ENCODE measurements around the gene FCF1. TPM values are rescaled to one million over a fixed set of nuclear protein-coding genes. Genes with fewer than 3 reads are reported as not detected.
A peak's percentile ranks its signal among the peaks of the same experiment; 100 is the strongest.

FCF1 gene
- 10 to 100 TPM; 53.7 to 60.5 TPM for total RNA-seq

GRCh38 chr14:74712499-74713394 is at the start of gene FCF1, which contains the start of gene AREL1:
Gene FCF1, plus strand, starts transcription at chr14:74713144. Its CDS starts 54 bp downstream, at chr14:74713198.
Gene AREL1, minus strand, starts transcription at chr14:74713080. Its CDS starts 27,465 bp downstream, at chr14:74685615.
- Mint-ChIP-seq H3K27me3 (no peaks in the 10 kb centered on the region), H3K27ac (peak within 1 kb of the TSS; percentile 96), H3K9me3 (ENCODE audit: low read depth) (no peaks in the 10 kb centered on the region), H3K4me3 (peak within 1 kb of the TSS; percentile 99), H3K4me1 (peaks cover 48% of the 10 kb centered on the region), H3K36me3 (peaks cover 12% of the 10 kb centered on the region)
- DNase-seq = peak; percentile 92
- CTCF ChIA-PET = no interaction called here
- ATAC-seq = peak; percentile 97

DNA sequence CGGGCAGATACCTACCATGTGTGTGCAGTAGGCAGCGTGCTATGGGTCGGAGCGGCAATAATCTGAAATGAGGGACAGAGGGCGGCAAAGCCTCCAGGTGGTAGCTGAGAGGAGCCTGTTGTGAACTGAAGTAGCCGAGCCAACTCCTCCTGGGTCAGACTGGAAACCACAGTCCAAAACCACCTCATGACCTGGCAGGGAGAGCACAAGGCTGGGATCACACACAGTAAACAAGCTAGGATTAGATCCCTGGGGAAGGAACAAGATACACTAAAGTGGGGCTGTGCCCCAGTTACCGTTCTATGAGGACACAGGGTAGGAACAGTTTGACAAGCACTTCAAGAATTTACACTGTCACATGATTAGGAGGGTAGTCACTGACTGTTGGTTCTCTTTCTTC is 49.1 kb upstream of the FCF1 start:
- no peak for DNase-seq
- H3K27ac Mint-ChIP-seq = no peak overlapping the region
- H3K36me3 Mint-ChIP-seq = peaks cover 41% of the 10 kb centered on the region
- H3K4me1 Mint-ChIP-seq = peaks cover 18% of the 10 kb centered on the region
- no peaks in the 10 kb centered on the region for H3K27me3 Mint-ChIP-seq
- CTCF ChIA-PET = no interaction called here
- H3K9me3 Mint-ChIP-seq (ENCODE audit: low read depth) = no peaks in the 10 kb centered on the region
- no peak overlapping the region for H3K4me3 Mint-ChIP-seq
- no peak for ATAC-seq

GRCh38 chr14:74664717-74665116 is 48.2 kb upstream of the FCF1 start:
- H3K27ac Mint-ChIP-seq = no peak overlapping the region
- no peaks in the 10 kb centered on the region for H3K27me3 Mint-ChIP-seq
- no peak for DNase-seq
- peaks cover 21% of the 10 kb centered on the region for H3K4me1 Mint-ChIP-seq
- no peaks in the 10 kb centered on the region for H3K9me3 Mint-ChIP-seq (ENCODE audit: low read depth)
- peaks cover 46% of the 10 kb centered on the region for H3K36me3 Mint-ChIP-seq
- H3K4me3 Mint-ChIP-seq = no peak overlapping the region
- ATAC-seq = no peak
- CTCF ChIA-PET = interaction anchor here (0.6 kb wide), 1 partner anchor 140 kb away, joined by 3 read pairs; no protein-coding TSS in a partner anchor

- H3K27me3 Mint-ChIP-seq = no peaks in the 10 kb centered on the region
- H3K36me3 Mint-ChIP-seq = peaks cover 52% of the 10 kb centered on the region
- no peak for DNase-seq
- no peak for ATAC-seq
- H3K4me1 Mint-ChIP-seq = peaks cover 21% of the 10 kb centered on the region
- no peaks in the 10 kb centered on the region for H3K9me3 Mint-ChIP-seq (ENCODE audit: low read depth)
- H3K4me3 Mint-ChIP-seq = no peak overlapping the region
- CTCF ChIA-PET = interaction anchor here (1.4 to 1.6 kb wide), 2 partner anchors 56 to 59 kb away, joined by 4 to 6 read pairs; partner anchors contain the start of gene LTBP2
- peak overlapping the region; percentile 22 for H3K27ac Mint-ChIP-seq
These were observed 45.2 kb upstream of the FCF1 start for GRCh38 chr14:74667758-74668157.

GRCh38 chr14:74669256-74669655 is 43.7 kb upstream of the FCF1 start:
- Mint-ChIP-seq H3K4me1 (peaks cover 21% of the 10 kb centered on the region), H3K27me3 (no peaks in the 10 kb centered on the region), H3K4me3 (no peak overlapping the region), H3K36me3 (peaks cover 45% of the 10 kb centered on the region), H3K9me3 (ENCODE audit: low read depth) (no peaks in the 10 kb centered on the region), H3K27ac (no peak overlapping the region)
- CTCF ChIA-PET = no interaction called here
- DNase-seq (no peak), ATAC-seq (no peak)

- Mint-ChIP-seq H3K27me3 (no peaks in the 10 kb centered on the region), H3K4me1 (peaks cover 21% of the 10 kb centered on the region), H3K4me3 (no peak overlapping the region), H3K9me3 (ENCODE audit: low read depth) (no peaks in the 10 kb centered on the region), H3K36me3 (peaks cover 45% of the 10 kb centered on the region), H3K27ac (no peak overlapping the region)
- ATAC-seq (no peak), DNase-seq (no peak)
- CTCF ChIA-PET = no interaction called here
These were observed 43.1 kb upstream of the FCF1 start for GRCh38 chr14:74669846-74670245.

DNA sequence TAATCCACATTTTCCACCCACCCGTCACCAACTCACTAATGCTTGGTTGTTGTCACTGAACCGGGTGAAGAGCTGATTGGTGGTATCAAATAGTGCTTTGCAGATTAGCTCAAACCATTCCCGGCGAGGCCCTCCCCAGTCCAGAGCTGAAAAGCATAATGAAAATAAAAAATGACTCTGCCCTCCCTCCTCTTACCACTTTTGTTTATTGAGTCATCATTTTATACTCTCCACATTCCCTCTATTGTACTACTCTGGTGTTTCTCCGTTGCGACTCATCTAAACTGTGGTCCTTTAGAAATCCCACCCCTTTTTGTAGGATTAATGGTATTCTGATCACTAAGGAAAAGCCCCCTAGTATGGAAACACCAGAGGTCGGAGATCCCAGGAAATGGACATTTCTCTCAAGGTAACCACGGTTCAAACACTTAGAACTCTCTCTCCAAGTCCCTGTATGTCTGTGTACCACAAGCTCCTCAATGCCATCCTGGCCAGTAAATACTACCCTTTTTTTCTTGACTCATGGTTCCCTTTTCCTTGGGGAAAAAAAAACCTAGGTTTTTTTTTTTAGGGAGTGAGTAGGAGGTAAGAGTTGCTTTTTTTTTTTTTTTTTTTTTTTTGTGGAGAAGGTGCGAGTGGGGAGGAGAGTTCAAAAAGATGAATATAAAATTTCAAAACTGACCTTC is 42.1 kb upstream of the FCF1 start:
- Mint-ChIP-seq H3K36me3 (peaks cover 48% of the 10 kb centered on the region), H3K27ac (no peak overlapping the region), H3K4me1 (peaks cover 17% of the 10 kb centered on the region), H3K4me3 (no peak overlapping the region), H3K27me3 (no peaks in the 10 kb centered on the region), H3K9me3 (ENCODE audit: low read depth) (no peaks in the 10 kb centered on the region)
- CTCF ChIA-PET = interaction anchor here (1.6 kb wide), 1 partner anchor 59 kb away, joined by 4 read pairs; the partner anchor contains the start of gene LTBP2
- DNase-seq (no peak), ATAC-seq (no peak)

DNA sequence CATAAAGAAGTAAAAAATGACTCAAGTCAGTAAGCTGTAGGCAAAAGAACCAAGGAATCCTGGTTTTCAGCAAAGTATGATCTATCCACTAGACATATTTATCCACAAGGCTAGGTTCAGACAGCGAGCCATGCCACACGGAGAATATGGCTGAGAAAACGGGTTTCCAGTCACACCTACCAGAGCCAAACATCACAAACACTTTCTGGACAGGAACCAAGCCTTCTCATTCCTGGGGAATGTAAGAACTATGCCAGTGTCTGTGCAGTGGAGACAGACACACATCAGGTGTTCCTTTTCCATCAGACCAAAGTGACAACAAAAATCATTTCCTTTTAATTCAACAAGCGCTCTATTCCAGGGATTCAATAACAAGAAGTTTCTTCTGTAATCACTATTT is 41.2 kb upstream of the FCF1 start:
- no peak overlapping the region for H3K27ac Mint-ChIP-seq
- ATAC-seq = no peak
- H3K9me3 Mint-ChIP-seq (ENCODE audit: low read depth) = no peaks in the 10 kb centered on the region
- CTCF ChIA-PET = interaction anchor here (0.5 to 1.6 kb wide), 2 partner anchors 20 to 60 kb away, joined by 3 to 4 read pairs; partner anchors contain the start of gene LTBP2
- H3K36me3 Mint-ChIP-seq = peaks cover 50% of the 10 kb centered on the region
- no peak overlapping the region for H3K4me3 Mint-ChIP-seq
- H3K27me3 Mint-ChIP-seq = no peaks in the 10 kb centered on the region
- DNase-seq = no peak
- H3K4me1 Mint-ChIP-seq = peaks cover 14% of the 10 kb centered on the region

DNA sequence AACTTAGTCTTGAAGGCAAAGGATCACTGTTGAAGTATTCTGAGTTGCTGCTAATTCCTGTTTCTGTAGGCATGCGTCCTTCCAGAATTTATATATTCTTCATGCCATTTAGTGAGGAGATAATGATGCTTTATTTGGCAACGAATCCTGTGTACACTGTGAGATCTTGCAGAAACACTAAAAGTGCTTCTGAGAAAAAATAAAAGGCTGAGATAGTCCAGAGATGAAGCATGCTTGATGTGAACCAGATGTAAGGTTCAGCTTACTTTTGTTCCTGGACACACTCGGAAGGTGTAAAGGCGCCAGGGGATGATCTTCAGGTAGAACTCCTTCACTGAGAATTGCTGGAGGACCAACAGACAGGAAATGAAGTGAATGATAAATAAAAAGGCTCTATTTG is 39.2 kb upstream of the FCF1 start:
- Mint-ChIP-seq H3K27ac (peak overlapping the region; percentile 10), H3K27me3 (no peaks in the 10 kb centered on the region), H3K4me3 (no peak overlapping the region), H3K9me3 (ENCODE audit: low read depth) (no peaks in the 10 kb centered on the region), H3K4me1 (peaks cover 4% of the 10 kb centered on the region), H3K36me3 (peaks cover 35% of the 10 kb centered on the region)
- CTCF ChIA-PET = no interaction called here
- no peak for ATAC-seq
- DNase-seq = no peak

GRCh38 chr14:74675219-74675618 is 37.7 kb upstream of the FCF1 start:
- H3K27me3 Mint-ChIP-seq = no peaks in the 10 kb centered on the region
- ATAC-seq (no peak), DNase-seq (no peak)
- H3K36me3 Mint-ChIP-seq = peaks cover 29% of the 10 kb centered on the region
- no peak overlapping the region for H3K4me3 Mint-ChIP-seq
- CTCF ChIA-PET = interaction anchor here (0.8 kb wide), 1 partner anchor 13 kb away, joined by 4 read pairs; no protein-coding TSS in a partner anchor
- H3K27ac Mint-ChIP-seq = no peak overlapping the region
- no peaks in the 10 kb centered on the region for H3K9me3 Mint-ChIP-seq (ENCODE audit: low read depth)
- no peaks in the 10 kb centered on the region for H3K4me1 Mint-ChIP-seq

DNA sequence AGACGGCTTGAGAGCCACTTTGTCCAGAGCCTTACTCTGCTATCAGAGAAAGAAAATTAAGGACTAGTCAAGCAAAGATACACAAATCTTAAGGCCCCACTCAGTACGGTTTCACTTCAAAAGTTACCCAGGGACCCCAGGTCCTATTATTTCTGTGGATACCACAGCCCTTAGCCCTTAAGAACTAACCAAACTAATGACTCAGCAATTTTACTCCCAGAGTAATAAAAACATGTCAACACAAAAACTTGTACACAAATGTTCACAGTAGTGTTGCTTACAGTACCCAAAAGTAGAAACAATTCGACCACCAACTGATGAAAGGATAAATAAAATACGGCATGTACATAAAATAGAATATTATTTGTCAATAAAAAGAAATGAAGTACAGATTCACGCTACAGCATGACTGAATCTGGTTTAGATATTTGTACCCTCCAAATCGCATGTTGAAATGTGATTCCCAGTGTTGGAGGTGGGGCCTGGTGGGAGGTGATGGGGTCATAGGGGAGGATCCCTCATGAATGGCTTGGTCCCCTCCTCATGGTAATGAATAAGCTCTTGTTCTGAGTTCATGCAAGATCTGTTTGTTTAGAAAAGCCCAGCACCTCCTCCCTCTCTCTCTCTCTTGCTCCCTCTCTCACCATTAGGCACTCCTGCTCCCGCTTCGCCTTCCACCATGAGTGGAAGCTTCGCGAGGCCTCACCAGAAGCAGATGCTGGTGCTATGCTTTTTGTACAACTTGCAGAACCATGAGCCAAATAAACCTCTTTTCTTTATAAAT is 30.6 kb upstream of the FCF1 start:
- Mint-ChIP-seq H3K36me3 (peaks cover 31% of the 10 kb centered on the region), H3K4me3 (no peak overlapping the region), H3K27me3 (no peaks in the 10 kb centered on the region), H3K4me1 (peaks cover 7% of the 10 kb centered on the region), H3K27ac (peak overlapping the region; percentile 65), H3K9me3 (ENCODE audit: low read depth) (no peaks in the 10 kb centered on the region)
- CTCF ChIA-PET = no interaction called here
- DNase-seq (no peak), ATAC-seq (no peak)

GRCh38 chr14:74683406-74683805 is 29.5 kb upstream of the FCF1 start:
- Mint-ChIP-seq H3K27me3 (no peaks in the 10 kb centered on the region), H3K9me3 (ENCODE audit: low read depth) (no peaks in the 10 kb centered on the region), H3K4me3 (no peak overlapping the region), H3K27ac (peak overlapping the region; percentile 45), H3K36me3 (peaks cover 33% of the 10 kb centered on the region), H3K4me1 (peaks cover 7% of the 10 kb centered on the region)
- DNase-seq = no peak
- ATAC-seq = no peak
- CTCF ChIA-PET = interaction anchor here (1.2 to 1.3 kb wide), 2 partner anchors 70 to 75 kb away, joined by 3 to 4 read pairs; no protein-coding TSS in a partner anchor

- Mint-ChIP-seq H3K4me3 (no peak overlapping the region), H3K4me1 (peaks cover 7% of the 10 kb centered on the region), H3K27ac (no peak overlapping the region), H3K27me3 (no peaks in the 10 kb centered on the region), H3K36me3 (peaks cover 35% of the 10 kb centered on the region), H3K9me3 (ENCODE audit: low read depth) (no peaks in the 10 kb centered on the region)
- ATAC-seq (no peak), DNase-seq (no peak)
- CTCF ChIA-PET = interaction anchor here (1.2 to 1.3 kb wide), 2 partner anchors 71 to 76 kb away, joined by 3 to 4 read pairs; no protein-coding TSS in a partner anchor
These were observed 28.5 kb upstream of the FCF1 start for GRCh38 chr14:74684434-74684833.
